Muscle layer of colon (tissue), 2 donors: Measurements from ENCODE around the gene SLTM.
"Not testable (repeated sequence)": the region's sequence is repeated elsewhere in the genome, so short reads cannot be mapped to it uniquely, and the experiment has no call there.

Experiments used
- H3K27ac ChIP-seq: one replicate; pipeline ENCODE4 v1.7.0; 2013; ENCODE audit warnings: low read depth, mild to moderate bottlenecking, low read length, moderate library complexity
- H3K27me3 ChIP-seq, 2 donors: one replicate each; pipeline ENCODE4 v1.7.0; 2013; ENCODE audit warnings: low read length in 2 of 2, mild to moderate bottlenecking in 2 of 2; ENCODE audit not compliant: insufficient read depth in 2 of 2, control insufficient read depth in 1 of 2
- H3K36me3 ChIP-seq: one replicate; pipeline ENCODE4 v1.7.0; 2013; ENCODE audit warnings: mild to moderate bottlenecking, low read length; ENCODE audit not compliant: insufficient read depth
- H3K4me1 ChIP-seq: one replicate; pipeline ENCODE4 v1.7.0; 2013; ENCODE audit warnings: mild to moderate bottlenecking, low read length; ENCODE audit not compliant: insufficient read depth
- H3K4me3 ChIP-seq, 2 donors: one replicate each; pipeline ENCODE4 v1.7.0; 2013; ENCODE audit warnings: low read length in 2 of 2, low read depth in 1 of 2, mild to moderate bottlenecking in 1 of 2, moderate library complexity in 1 of 2
- H3K9ac ChIP-seq: one replicate; pipeline ENCODE4 v1.7.0; 2013; ENCODE audit warnings: low read length
- H3K9me3 ChIP-seq: one replicate; pipeline ENCODE4 v1.7.0; 2013; ENCODE audit warnings: mild to moderate bottlenecking, low read length
- donor health status: abdominal sarcoma.
- donor health status: Adenocarcinoma of cecum.

Gene SLTM

DNA sequence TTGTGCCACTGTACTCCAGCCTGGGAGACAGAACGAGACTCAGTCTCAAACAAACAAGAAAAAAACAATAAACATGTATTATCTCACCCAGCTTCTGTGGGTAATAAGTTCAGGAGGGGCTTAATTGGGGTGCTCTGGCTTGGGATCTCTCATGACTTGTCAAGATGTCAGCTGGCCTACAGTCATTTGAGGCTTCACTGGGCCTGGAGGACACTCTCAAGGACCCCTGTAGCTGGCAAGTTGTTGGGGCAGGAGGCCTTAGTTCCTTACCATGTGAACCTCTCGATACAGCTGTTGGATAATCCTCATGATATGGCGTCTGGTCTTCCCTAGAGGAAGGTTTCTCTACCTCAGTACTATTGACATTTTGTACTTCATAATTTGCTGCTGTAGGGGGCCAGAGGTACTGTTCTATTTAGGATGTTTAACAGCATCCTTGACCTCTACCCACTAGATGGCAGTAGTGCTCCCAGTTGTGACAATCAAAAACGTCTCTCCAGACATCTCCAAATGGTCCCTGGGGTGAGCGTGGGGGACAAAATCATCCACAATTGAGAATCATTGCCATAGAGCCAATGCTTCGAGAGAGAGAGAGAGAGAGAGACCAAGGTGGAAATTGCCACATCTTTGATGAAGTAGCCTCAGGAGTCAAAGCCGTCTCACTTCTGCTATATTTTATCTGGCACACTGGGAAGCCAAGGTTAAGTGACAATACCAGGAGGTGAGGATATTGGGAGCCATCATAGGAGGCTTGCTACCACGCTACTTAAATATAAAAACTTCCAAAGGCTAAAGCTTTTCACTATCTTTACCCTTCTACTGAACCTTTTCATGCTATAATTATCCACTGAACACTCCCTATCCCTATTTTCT lies 23.9 kb upstream of the SLTM start:
- no peaks in the 10 kb centered on the region for H3K4me1 ChIP-seq
- H3K36me3 ChIP-seq: no peaks in the 10 kb centered on the region

GRCh38 chr15:58952751-58953150 lies 19.3 kb upstream of the SLTM start:
- Histone ChIP-seq H3K27me3 (no peaks in the 10 kb centered on the region), H3K4me3 (no peak overlapping the region), H3K27ac (no peak overlapping the region), H3K9me3 (no peaks in the 10 kb centered on the region), H3K4me1 (no peaks in the 10 kb centered on the region), H3K36me3 (no peaks in the 10 kb centered on the region), H3K9ac (no peak overlapping the region)

More for the DNA sequence above, 23.9 kb upstream of the SLTM start:
- Histone ChIP-seq H3K4me3 (no peak overlapping the region), H3K27ac (no peak overlapping the region), H3K9ac (no peak overlapping the region), H3K27me3 (no peaks in the 10 kb centered on the region), H3K9me3 (no peaks in the 10 kb centered on the region)

DNA sequence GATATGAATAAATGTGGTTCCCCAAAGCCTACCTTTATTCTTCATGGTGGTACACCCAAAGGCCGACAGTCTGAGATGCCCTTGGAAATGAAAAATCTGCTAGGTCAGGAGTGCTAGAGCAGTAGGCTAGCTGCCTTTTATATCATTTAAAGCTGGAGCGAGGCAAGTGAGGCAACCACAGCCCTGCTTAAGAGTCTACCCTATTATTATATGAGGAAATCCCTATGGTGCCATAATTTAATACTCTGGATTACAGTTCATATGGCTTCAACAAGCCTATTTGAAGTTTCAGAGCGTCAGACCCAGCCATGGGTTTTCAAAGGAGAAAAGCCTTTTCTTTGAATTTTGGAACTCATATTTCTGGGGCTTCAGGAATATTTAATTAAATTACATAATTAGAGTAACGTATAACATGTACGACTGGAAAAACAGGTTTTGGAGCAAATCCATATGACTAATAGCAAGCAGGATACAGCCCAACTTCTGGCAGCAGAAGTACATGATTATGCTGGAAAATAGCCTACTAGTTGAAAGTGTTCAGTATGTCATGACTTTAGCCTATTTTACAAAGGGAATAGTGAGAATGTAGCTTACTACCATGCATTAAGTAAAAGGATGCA lies 18.0 kb upstream of the SLTM start:
- Histone ChIP-seq H3K27ac (no peak overlapping the region), H3K36me3 (no peaks in the 10 kb centered on the region), H3K4me3 (no peak overlapping the region), H3K4me1 (no peaks in the 10 kb centered on the region), H3K9ac (no peak overlapping the region), H3K9me3 (no peaks in the 10 kb centered on the region), H3K27me3 (no peaks in the 10 kb centered on the region)

DNA sequence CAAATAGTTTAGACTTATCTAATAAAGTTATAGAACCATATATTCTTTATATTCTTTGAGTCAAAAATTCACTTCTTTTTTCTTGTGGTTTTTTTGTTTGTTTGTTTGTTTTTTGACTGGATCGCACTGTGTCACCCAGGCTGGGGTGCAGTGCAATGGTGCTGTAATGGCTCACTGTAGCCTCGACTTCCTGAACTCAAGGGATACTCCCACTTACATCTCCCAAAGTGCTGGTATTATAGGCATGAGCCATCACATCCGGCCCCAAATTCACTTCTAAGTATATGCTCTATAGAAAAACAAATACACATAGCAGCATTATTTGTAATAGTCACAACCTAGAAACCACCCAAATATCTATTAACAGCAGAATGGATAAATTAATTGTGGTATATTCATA lies 13.7 kb upstream of the SLTM start:
- Histone ChIP-seq H3K9ac (no peak overlapping the region), H3K27ac (no peak overlapping the region), H3K27me3 (no peaks in the 10 kb centered on the region), H3K9me3 (no peaks in the 10 kb centered on the region), H3K4me1 (no peaks in the 10 kb centered on the region), H3K4me3 (no peak overlapping the region), H3K36me3 (no peaks in the 10 kb centered on the region)

GRCh38 chr15:58934974-58935373 lies 1.5 kb upstream of the SLTM start:
- not testable (repeated sequence) for H3K27me3 ChIP-seq, H3K9ac ChIP-seq, H3K36me3 ChIP-seq, H3K27ac ChIP-seq, H3K4me3 ChIP-seq, H3K9me3 ChIP-seq
- H3K4me1 ChIP-seq: peaks cover 14% of the 10 kb centered on the region

DNA sequence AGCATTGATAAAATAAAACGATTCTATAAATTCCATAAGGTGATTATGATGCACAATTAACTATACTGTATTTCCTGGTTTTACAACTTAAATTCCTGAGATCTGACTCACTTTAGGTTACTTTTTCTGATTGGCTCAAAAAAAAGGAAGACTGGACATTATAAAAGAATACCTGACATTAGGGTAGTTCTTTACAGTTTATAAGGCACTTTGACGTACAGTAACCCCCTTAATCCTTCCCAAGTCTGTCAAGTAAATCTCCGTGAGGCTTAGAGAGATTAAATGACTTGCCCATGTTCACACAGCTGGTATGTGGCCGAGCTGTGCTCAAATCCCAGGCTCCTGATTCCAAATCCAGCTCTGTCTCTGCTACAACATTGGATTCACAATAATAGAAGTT lies 1.0 kb upstream of the SLTM start:
- Histone ChIP-seq H3K27me3 (no peaks in the 10 kb centered on the region), H3K4me3 (peak overlapping the region in 1 of 2 donors; percentile 83), H3K9ac (peak overlapping the region; percentile 88), H3K4me1 (peaks cover 14% of the 10 kb centered on the region), H3K27ac (peak overlapping the region; percentile 77), H3K36me3 (no peaks in the 10 kb centered on the region), H3K9me3 (no peaks in the 10 kb centered on the region)

- H3K4me3 ChIP-seq: peak overlapping the region; percentile 83 to 94
- no peaks in the 10 kb centered on the region for H3K27me3 ChIP-seq
- H3K9ac ChIP-seq: peak overlapping the region; percentile 88
- peaks cover 14% of the 10 kb centered on the region for H3K4me1 ChIP-seq
- H3K9me3 ChIP-seq: no peaks in the 10 kb centered on the region
- no peaks in the 10 kb centered on the region for H3K36me3 ChIP-seq
- peak overlapping the region; percentile 77 for H3K27ac ChIP-seq
Measured at GRCh38 chr15:58934114-58934447, 602 bp upstream of the SLTM start.

- peak overlapping the region; percentile 83 to 94 for H3K4me3 ChIP-seq
- H3K27ac ChIP-seq: peak overlapping the region; percentile 98
- no peaks in the 10 kb centered on the region for H3K9me3 ChIP-seq
- peaks cover 14% of the 10 kb centered on the region for H3K4me1 ChIP-seq
- H3K36me3 ChIP-seq: peaks cover 5% of the 10 kb centered on the region
- H3K27me3 ChIP-seq: no peaks in the 10 kb centered on the region
- peak overlapping the region; percentile 82 for H3K9ac ChIP-seq
Measured at GRCh38 chr15:58932710-58933280, 684 bp downstream of the SLTM start.

GRCh38 chr15:58931987-58932588 lies 1.4 kb downstream of the SLTM start:
- peak overlapping the region; percentile 82 for H3K9ac ChIP-seq
- H3K27me3 ChIP-seq: no peaks in the 10 kb centered on the region
- H3K4me1 ChIP-seq: peaks cover 14% of the 10 kb centered on the region
- H3K9me3 ChIP-seq: no peaks in the 10 kb centered on the region
- H3K36me3 ChIP-seq: peaks cover 12% of the 10 kb centered on the region
- peak overlapping the region; percentile 83 to 94 for H3K4me3 ChIP-seq
- H3K27ac ChIP-seq: peak overlapping the region; percentile 98

- Histone ChIP-seq H3K27me3 (no peaks in the 10 kb centered on the region), H3K27ac (no peak overlapping the region), H3K9me3 (no peaks in the 10 kb centered on the region), H3K36me3 (peaks cover 24% of the 10 kb centered on the region), H3K4me3 (no peak overlapping the region), H3K9ac (no peak overlapping the region), H3K4me1 (peaks cover 18% of the 10 kb centered on the region)
Measured at GRCh38 chr15:58929891-58930416, 3.5 kb downstream of the SLTM start.

GRCh38 chr15:58926823-58927222 lies 6.7 kb downstream of the SLTM start:
- no peak overlapping the region for H3K4me3 ChIP-seq
- no peaks in the 10 kb centered on the region for H3K9me3 ChIP-seq
- no peaks in the 10 kb centered on the region for H3K27me3 ChIP-seq
- H3K27ac ChIP-seq: no peak overlapping the region
- H3K9ac ChIP-seq: no peak overlapping the region
- peaks cover 25% of the 10 kb centered on the region for H3K4me1 ChIP-seq
- H3K36me3 ChIP-seq: peaks cover 24% of the 10 kb centered on the region
